Kidney epithelial cell (primary cell): ENCODE results near the gene ZNF19. TPM values are rescaled to one million over a fixed set of nuclear protein-coding genes. Genes with fewer than 3 reads are reported as not detected.

Experiments
- DNase-seq: peaks from one replicate; pipeline ENCODE4 v3.0.0-alpha.2; 2010; ENCODE audit warnings: low read depth
- H3K27me3 ChIP-seq: 2 replicates; pipeline ENCODE4 v1.6.0; 2011; ENCODE audit warnings: low read length; ENCODE audit not compliant: control insufficient read depth, insufficient read depth
- H3K36me3 ChIP-seq: 2 replicates; pipeline ENCODE4 v1.5.1; 2011; ENCODE audit warnings: low read length; ENCODE audit not compliant: control insufficient read depth, insufficient read depth
- H3K4me3 ChIP-seq: 2 replicates; pipeline ENCODE4 v1.5.1; 2011; ENCODE audit warnings: low read depth, mild to moderate bottlenecking, control low read depth, low read length
- CTCF ChIP-seq: IDR thresholded peaks from 2 replicates; pipeline ENCODE4 v1.5.1; 2011; ENCODE audit warnings: mild to moderate bottlenecking, moderate library complexity, low read length, control low read depth, inconsistent platforms; ENCODE audit not compliant: insufficient read depth, poor library complexity, severe bottlenecking
- total RNA-seq: library from RNA; depleted of rRNA; stranded (reverse); fragments of >200 nt; gene quantifications from 2 replicates; pipeline ENCODE4 v1.2.3, GENCODE V29; 2015

Gene ZNF19
- total RNA-seq, 1 donor from 2014 or later: 3.6 TPM

DNA sequence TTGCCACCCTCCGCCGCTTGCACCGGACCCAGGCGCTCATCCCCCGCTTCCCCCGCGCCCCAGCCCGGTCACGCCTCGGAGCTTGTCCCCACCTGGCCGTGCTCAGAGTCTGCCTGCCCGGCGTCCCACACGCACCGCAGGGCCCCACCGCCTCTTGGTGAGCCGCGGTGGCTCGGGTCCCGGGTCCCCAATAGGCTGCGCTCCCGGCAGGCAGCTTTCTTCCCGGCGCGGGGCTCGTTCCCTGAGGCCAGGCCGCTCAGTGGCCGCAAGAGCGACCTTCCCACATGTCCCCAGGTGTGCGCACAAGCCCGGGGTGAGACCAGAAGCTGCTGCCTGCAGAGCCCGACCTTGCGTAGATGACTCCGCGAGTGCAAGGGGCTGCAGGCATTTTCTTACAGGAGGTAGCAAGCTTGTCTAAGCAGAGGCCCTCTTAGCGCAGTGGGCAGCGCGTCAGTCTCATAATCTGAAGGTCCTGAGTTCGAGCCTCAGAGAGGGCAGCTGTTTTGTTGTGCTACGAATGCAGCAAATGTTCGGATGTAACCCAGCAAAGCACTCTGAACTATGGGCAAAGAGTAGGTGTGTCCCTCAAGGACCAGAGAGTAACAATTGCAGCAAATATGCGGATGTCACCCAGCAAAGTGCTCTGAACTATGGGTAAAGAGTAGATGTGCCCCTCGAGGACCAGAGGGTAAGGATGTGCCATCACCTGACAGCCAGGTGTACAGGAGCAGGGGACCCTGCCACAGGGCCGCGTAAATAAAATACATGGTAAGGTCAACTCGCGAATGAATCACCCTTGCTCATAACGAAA is 62.9 kb downstream of the ZNF19 start:
- Histone ChIP-seq H3K36me3 (no peaks in the 10 kb centered on the region), H3K27me3 (peaks cover 11% of the 10 kb centered on the region), H3K4me3 (peak overlapping the region; percentile 39)
- peak; percentile 51 for DNase-seq
- no peak for TF ChIP-seq CTCF

- TF ChIP-seq CTCF: no peak
- peak overlapping the region; percentile 39 for H3K4me3 ChIP-seq
- no peak for DNase-seq
Observed at GRCh38 chr16:71425746-71426068, 63.4 kb downstream of the ZNF19 start.

DNA sequence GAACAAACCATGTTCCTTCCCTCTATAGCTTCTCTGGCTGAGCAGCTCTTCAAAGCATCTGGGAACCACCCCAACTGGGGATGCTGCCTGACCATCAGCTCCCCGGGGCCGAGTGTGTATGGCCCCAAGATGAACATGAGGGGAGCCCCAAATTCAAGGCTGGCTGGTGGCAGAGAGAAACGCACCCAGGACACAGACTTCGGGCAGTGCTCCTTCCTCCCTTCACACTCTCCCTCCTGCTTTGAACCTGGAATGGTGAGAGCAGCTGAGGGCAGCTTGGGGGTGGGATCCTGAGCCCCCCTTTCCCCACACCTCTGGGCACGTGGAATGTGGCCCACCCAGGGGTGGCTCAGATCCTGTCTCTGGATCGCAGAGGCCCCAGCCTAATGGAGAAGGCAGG is 64.5 kb downstream of the ZNF19 start:
- TF ChIP-seq CTCF: no peak
- Histone ChIP-seq H3K4me3 (no peak overlapping the region), H3K36me3 (no peaks in the 10 kb centered on the region), H3K27me3 (peaks cover 11% of the 10 kb centered on the region)
- DNase-seq: no peak

More at GRCh38 chr16:71425746-71426068, 63.4 kb downstream of the ZNF19 start:
- Histone ChIP-seq H3K27me3 (peaks cover 11% of the 10 kb centered on the region), H3K36me3 (no peaks in the 10 kb centered on the region)

GRCh38 chr16:71423865-71424264 is 65.3 kb downstream of the ZNF19 start:
- no peak for TF ChIP-seq CTCF
- no peak for DNase-seq
- Histone ChIP-seq H3K27me3 (peaks cover 11% of the 10 kb centered on the region), H3K4me3 (no peak overlapping the region), H3K36me3 (no peaks in the 10 kb centered on the region)

Other genes with a start within 250 kb of the ZNF19 start
- gene CMTR2, start 199.9 kb downstream of the ZNF19 start, total RNA-seq: 30.9 and 36.9 TPM in 2 replicates
- 5.0 and 6.2 TPM in 2 replicates for gene CALB2, start 130.6 kb downstream of the ZNF19 start, total RNA-seq
- gene TLE7, start 47.3 kb downstream of the ZNF19 start, total RNA-seq: not detected in 2 replicates
- gene ZNF23, start 27.1 kb downstream of the ZNF19 start, total RNA-seq: 8.0 and 10.1 TPM in 2 replicates
- gene CHST4, start 37.1 kb upstream of the ZNF19 start, total RNA-seq: not detected in 2 replicates
- 0.07 TPM in 1 of 2 replicates, not detected in the other for gene TAT, start 87.8 kb upstream of the ZNF19 start, total RNA-seq
- gene MARVELD3, start 136.9 kb upstream of the ZNF19 start, total RNA-seq: 9.7 and 15.7 TPM in 2 replicates
- 7.1 and 7.3 TPM in 2 replicates for gene PHLPP2, start 235.4 kb upstream of the ZNF19 start, total RNA-seq